DMS79 (cell line): ENCODE data around the gene PIAS1.
"Not testable (repeated sequence)": the region's sequence is repeated elsewhere in the genome, so short reads cannot be mapped to it uniquely, and the experiment has no call there.

Experiments
- DNase-seq: peaks from one replicate; lab custom pipeline; 2025; lab: John Stamatoyannopoulos, UW

Gene PIAS1

DNA sequence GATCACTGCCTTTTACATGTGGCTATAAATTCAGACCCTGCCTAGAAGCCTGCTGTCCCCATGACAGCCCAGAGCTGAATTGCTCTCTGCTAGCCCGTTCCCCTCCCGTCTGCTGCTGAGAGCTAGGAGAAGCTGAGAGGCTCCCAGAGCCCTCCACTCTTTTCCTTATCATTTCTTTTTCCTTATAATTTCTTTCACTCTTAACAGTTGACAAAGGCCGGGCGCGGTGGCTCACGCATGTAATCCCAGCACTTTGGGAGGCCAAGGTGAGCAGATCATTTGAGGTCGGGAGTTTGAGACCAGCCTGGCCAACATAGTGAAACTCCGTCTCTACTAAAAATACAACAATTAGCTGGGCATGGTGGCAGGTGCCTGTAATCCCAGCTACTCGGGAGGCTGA is 180.4 kb downstream of the PIAS1 start:
- not testable (repeated sequence) for DNase-seq

DNA sequence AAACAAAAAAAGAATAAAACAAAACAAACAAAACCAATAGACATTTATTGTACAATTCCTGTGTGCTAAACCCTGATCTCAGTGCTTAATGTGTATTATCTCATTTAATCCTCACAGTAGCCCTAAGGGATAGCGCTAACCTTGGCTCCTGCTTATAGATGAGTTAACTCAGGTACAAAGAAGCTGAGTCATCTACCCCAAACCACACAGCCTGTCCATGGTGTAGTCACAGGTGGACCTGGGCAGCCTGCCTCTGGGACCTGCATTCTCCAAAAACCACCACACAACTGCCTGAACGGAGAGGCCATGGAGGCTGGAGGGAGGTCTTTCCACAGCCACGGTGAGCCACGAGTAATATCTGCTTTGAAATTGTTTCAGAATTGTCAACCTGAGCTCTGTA is 180.9 kb downstream of the PIAS1 start:
- no peak for DNase-seq

GRCh38 chr15:68239025-68239424 is 184.9 kb downstream of the PIAS1 start:
- DNase-seq, result no peak

DNA sequence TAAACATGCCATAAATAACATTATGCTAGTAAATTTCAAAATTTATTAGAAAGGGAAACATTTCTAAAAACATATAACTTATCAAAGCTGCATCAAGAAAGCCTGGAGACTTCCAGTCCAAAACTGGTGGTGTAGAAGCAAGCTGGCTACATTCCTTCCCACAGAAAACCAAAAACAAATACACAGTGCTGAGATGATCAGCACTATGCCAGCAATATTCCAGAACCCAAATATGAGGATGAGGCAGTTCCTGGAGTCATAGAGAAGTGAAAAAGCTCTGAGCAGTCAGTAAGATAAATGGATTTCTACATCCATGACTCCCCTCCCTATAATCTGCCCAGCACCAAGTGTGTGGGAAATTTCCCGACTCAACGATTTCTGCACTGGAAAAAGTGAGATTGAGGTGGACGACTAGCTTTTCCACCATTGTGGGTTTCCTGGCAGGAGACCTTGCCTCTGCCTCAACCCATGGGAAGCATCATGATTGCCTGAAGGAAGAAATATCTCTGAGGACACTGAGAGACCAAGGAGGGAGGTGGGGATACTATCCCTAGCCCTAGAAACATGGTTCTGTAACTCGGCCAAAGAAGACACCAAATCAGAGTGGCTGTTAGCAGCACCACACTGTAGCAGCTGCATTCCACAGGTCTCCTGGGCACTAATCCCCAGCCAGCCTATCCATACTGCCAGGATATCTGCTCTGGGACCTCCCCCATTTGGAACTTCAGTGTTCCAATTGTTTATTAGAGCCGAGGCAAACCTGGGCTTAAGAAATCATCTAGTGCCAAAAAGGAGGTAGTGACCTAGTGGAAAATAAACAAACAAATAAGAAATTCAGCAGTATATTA is 187.2 kb downstream of the PIAS1 start:
- DNase-seq, result no peak
